ENCODE data around the gene DBNDD2.

Gene DBNDD2

GRCh38 chr20:45391559-45391958 lies 16.5 kb upstream of the DBNDD2 start:
- TF ChIP-seq POLR2AphosphoS5 (IDR thresholded peaks at IDR 0.05; ENCODE audit: low read depth, low read length) = no peak
- TF ChIP-seq POLR2A (IDR thresholded peaks at IDR 0.05; ENCODE audit: low read depth, low read length) = no peak
- no peak for TF ChIP-seq TAF1 (IDR thresholded peaks at IDR 0.05; ENCODE audit: borderline replicate concordance, low read depth, low read length)
- no peak for DNase-seq (ENCODE audit: insufficient read length)
- FAIRE-seq = no peak

GRCh38 chr20:45392733-45393132 lies 15.4 kb upstream of the DBNDD2 start:
- DNase-seq (ENCODE audit: insufficient read length) (no peak), FAIRE-seq (no peak)
- TF ChIP-seq POLR2A (IDR thresholded peaks at IDR 0.05; ENCODE audit: low read depth, low read length) (no peak), TAF1 (IDR thresholded peaks at IDR 0.05; ENCODE audit: borderline replicate concordance, low read depth, low read length) (no peak), POLR2AphosphoS5 (IDR thresholded peaks at IDR 0.05; ENCODE audit: low read depth, low read length) (no peak)

GRCh38 chr20:45394221-45395113 lies 13.6 kb upstream of the DBNDD2 start:
- DNase-seq (ENCODE audit: insufficient read length) = no peak
- FAIRE-seq = no peak
- no peak for TF ChIP-seq TAF1 (IDR thresholded peaks at IDR 0.05; ENCODE audit: borderline replicate concordance, low read depth, low read length)
- no peak for TF ChIP-seq POLR2AphosphoS5 (IDR thresholded peaks at IDR 0.05; ENCODE audit: low read depth, low read length)
- no peak for TF ChIP-seq POLR2A (IDR thresholded peaks at IDR 0.05; ENCODE audit: low read depth, low read length)

- DNase-seq (ENCODE audit: insufficient read length) (no peak), FAIRE-seq (no peak)
- TF ChIP-seq POLR2A (IDR thresholded peaks at IDR 0.05; ENCODE audit: low read depth, low read length) = no peak
- no peak for TF ChIP-seq TAF1 (IDR thresholded peaks at IDR 0.05; ENCODE audit: borderline replicate concordance, low read depth, low read length)
- TF ChIP-seq POLR2AphosphoS5 (IDR thresholded peaks at IDR 0.05; ENCODE audit: low read depth, low read length) = no peak
Measured at GRCh38 chr20:45395114-45395415, 13.0 kb upstream of the DBNDD2 start.

- TF ChIP-seq POLR2AphosphoS5 (IDR thresholded peaks at IDR 0.05; ENCODE audit: low read depth, low read length) (no peak), TAF1 (IDR thresholded peaks at IDR 0.05; ENCODE audit: borderline replicate concordance, low read depth, low read length) (no peak), POLR2A (IDR thresholded peaks at IDR 0.05; ENCODE audit: low read depth, low read length) (no peak)
- no peak for DNase-seq (ENCODE audit: insufficient read length)
- no peak for FAIRE-seq
Measured at GRCh38 chr20:45399018-45399417, 9.1 kb upstream of the DBNDD2 start.

GRCh38 chr20:45400346-45401031 lies 7.6 kb upstream of the DBNDD2 start:
- FAIRE-seq = no peak
- DNase-seq (ENCODE audit: insufficient read length) = no peak
- TF ChIP-seq TAF1 (IDR thresholded peaks at IDR 0.05; ENCODE audit: borderline replicate concordance, low read depth, low read length) = no peak
- TF ChIP-seq POLR2AphosphoS5 (IDR thresholded peaks at IDR 0.05; ENCODE audit: low read depth, low read length) = no peak
- TF ChIP-seq POLR2A (IDR thresholded peaks at IDR 0.05; ENCODE audit: low read depth, low read length) = no peak

GRCh38 chr20:45402946-45403345 lies 5.1 kb upstream of the DBNDD2 start:
- DNase-seq (ENCODE audit: insufficient read length) = no peak
- no peak for TF ChIP-seq TAF1 (IDR thresholded peaks at IDR 0.05; ENCODE audit: borderline replicate concordance, low read depth, low read length)
- no peak for TF ChIP-seq POLR2AphosphoS5 (IDR thresholded peaks at IDR 0.05; ENCODE audit: low read depth, low read length)
- no peak for TF ChIP-seq POLR2A (IDR thresholded peaks at IDR 0.05; ENCODE audit: low read depth, low read length)
- FAIRE-seq = no peak

- FAIRE-seq = no peak
- DNase-seq (ENCODE audit: insufficient read length) = no peak
- TF ChIP-seq POLR2AphosphoS5 (IDR thresholded peaks at IDR 0.05; ENCODE audit: low read depth, low read length) (no peak), POLR2A (IDR thresholded peaks at IDR 0.05; ENCODE audit: low read depth, low read length) (no peak), TAF1 (IDR thresholded peaks at IDR 0.05; ENCODE audit: borderline replicate concordance, low read depth, low read length) (no peak)
Measured at GRCh38 chr20:45404438-45404837, 3.7 kb upstream of the DBNDD2 start.

GRCh38 chr20:45405571-45406259 lies 2.4 kb upstream of the DBNDD2 start:
- FAIRE-seq (no peak), DNase-seq (ENCODE audit: insufficient read length) (peak; percentile 23)
- TF ChIP-seq TAF1 (IDR thresholded peaks at IDR 0.05; ENCODE audit: borderline replicate concordance, low read depth, low read length) (no peak), POLR2AphosphoS5 (IDR thresholded peaks at IDR 0.05; ENCODE audit: low read depth, low read length) (no peak), POLR2A (IDR thresholded peaks at IDR 0.05; ENCODE audit: low read depth, low read length) (no peak)

- no peak for TF ChIP-seq TAF1 (IDR thresholded peaks at IDR 0.05; ENCODE audit: borderline replicate concordance, low read depth, low read length)
- TF ChIP-seq POLR2AphosphoS5 (IDR thresholded peaks at IDR 0.05; ENCODE audit: low read depth, low read length) = no peak
- no peak for TF ChIP-seq POLR2A (IDR thresholded peaks at IDR 0.05; ENCODE audit: low read depth, low read length)
- DNase-seq (ENCODE audit: insufficient read length) (peak; percentile 37), FAIRE-seq (no peak)
Measured at GRCh38 chr20:45406260-45407066, 1.6 kb upstream of the DBNDD2 start.
